ENCODE data around the gene PRRT4. TPM values are rescaled to one million over a fixed set of nuclear protein-coding genes. Genes with fewer than 3 reads are reported as not detected.

Gene PRRT4
- total and polyA plus RNA-seq, 2 of the 13 experiments (the other 11 are each of a cell fraction or from before 2014, with no cell fraction given), result not detected

GRCh38 chr7:128323040-128323439 lies 38.5 kb downstream of the PRRT4 start:
- peaks cover 15 to 64% of the 10 kb centered on the region in 2 experiments for H3K36me3 ChIP-seq (replicated peaks in 1 of 2; ENCODE audit: control insufficient read depth in 1 of 2, insufficient read depth in 2 of 2, low read length in 2 of 2)
- no peak for TF ChIP-seq ZNF557 (CRISPR knock-in tag; IDR thresholded peaks at IDR 0.05)
- TF ChIP-seq, protein P1, sequence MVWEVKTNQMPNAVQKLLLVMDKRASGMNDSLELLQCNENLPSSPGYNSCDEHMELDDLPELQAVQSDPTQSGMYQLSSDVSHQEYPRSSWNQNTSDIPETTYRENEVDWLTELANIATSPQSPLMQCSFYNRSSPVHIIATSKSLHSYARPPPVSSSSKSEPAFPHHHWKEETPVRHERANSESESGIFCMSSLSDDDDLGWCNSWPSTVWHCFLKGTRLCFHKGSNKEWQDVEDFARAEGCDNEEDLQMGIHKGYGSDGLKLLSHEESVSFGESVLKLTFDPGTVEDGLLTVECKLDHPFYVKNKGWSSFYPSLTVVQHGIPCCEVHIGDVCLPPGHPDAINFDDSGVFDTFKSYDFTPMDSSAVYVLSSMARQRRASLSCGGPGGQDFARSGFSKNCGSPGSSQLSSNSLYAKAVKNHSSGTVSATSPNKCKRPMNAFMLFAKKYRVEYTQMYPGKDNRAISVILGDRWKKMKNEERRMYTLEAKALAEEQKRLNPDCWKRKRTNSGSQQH (CRISPR knock-in tag; IDR thresholded peaks at IDR 0.05; ENCODE audit: low read depth), result no peak
- no peak for TF ChIP-seq CREM (IDR thresholded peaks at IDR 0.05)
- no peak for TF ChIP-seq CREM (CRISPR knock-in tag; IDR thresholded peaks at IDR 0.05)
- TF ChIP-seq RFX5 (IDR thresholded peaks at IDR 0.05; ENCODE audit: low read depth, low read length), result no peak
- TF ChIP-seq SNAPC5 (CRISPR knock-in tag; IDR thresholded peaks at IDR 0.05; ENCODE audit: borderline replicate concordance), result no peak
- TF ChIP-seq ZNF740 (CRISPR knock-in tag; IDR thresholded peaks at IDR 0.05), result no peak
- no peak for TF ChIP-seq BCLAF1 (IDR thresholded peaks at IDR 0.05)
- TF ChIP-seq ZNF616 (CRISPR knock-in tag; IDR thresholded peaks at IDR 0.05; ENCODE audit: low read depth), result no peak
- TF ChIP-seq ZKSCAN8 (CRISPR knock-in tag; IDR thresholded peaks at IDR 0.05; ENCODE audit: borderline replicate concordance), result no peak
- no peak for TF ChIP-seq ZNF274 (CRISPR knock-in tag; IDR thresholded peaks at IDR 0.05)
- no peak for TF ChIP-seq FOXJ3 (CRISPR knock-in tag; IDR thresholded peaks at IDR 0.05; ENCODE audit: borderline replicate concordance)
- TF ChIP-seq KAT2B (IDR thresholded peaks at IDR 0.05; ENCODE audit: borderline replicate concordance, low read depth, low read length), result no peak
- no peak for TF ChIP-seq MTA3 (CRISPR knock-in tag; IDR thresholded peaks at IDR 0.05)
- no peak for TF ChIP-seq POLR2A (IDR thresholded peaks at IDR 0.05; ENCODE audit: insufficient read depth in 1 of 2, low read depth in 2 of 2, low read length in 2 of 2)
- H3K9me3 ChIP-seq (ENCODE audit: low read length), result no peaks in the 10 kb centered on the region
- H3K27me3 ChIP-seq (ENCODE audit: control insufficient read depth in 1 of 2, insufficient read depth in 2 of 2, low read length in 2 of 2), result no peaks in the 10 kb centered on the region
- no peak overlapping the region for H3K4me3 ChIP-seq (replicated peaks in 1 of 3; ENCODE audit: insufficient read depth in 1 of 3, low read depth in 2 of 3, low read length in 3 of 3)
- intact Hi-C loops (cut with micrococcal nuclease; ENCODE audit: unreplicated experiment), result no loop called here
- FAIRE-seq, result no peak
- no peaks in the 10 kb centered on the region for H3K79me2 ChIP-seq (ENCODE audit: insufficient read depth, low read length)
- H2AFZ ChIP-seq (ENCODE audit: low read length), result no peak overlapping the region
- H3K9ac ChIP-seq (ENCODE audit: insufficient read depth, low read depth, low read length), result no peak overlapping the region
- ChIA-PET POLR2A (no interaction called here), CTCF (ENCODE audit: low intra/inter-chr PET ratio, low total read pairs) (no interaction called here)
- no peaks in the 10 kb centered on the region for H4K20me1 ChIP-seq (ENCODE audit: insufficient read depth, low read length)
- no peak overlapping the region for H3K27ac ChIP-seq (ENCODE audit: extremely low read length, insufficient read depth, low read length)
- ATAC-seq, result no peak
- BruUV-seq (replicated peaks), result no TSS peak
- DNase-seq (ENCODE audit: low spot score), result no peak
- in situ Hi-C loops (cut with HindIII; ENCODE audit: extremely low pct_ligation_motif_present, low pct_unique_long_range_greater_than_20kb), result no loop called here
- no peaks in the 10 kb centered on the region for H3K4me1 ChIP-seq (ENCODE audit: insufficient read depth, low read length)
- H3K4me2 ChIP-seq (ENCODE audit: low read depth, low read length), result no peak overlapping the region

Measured in HepG2 (cell line).